Loucy (cell line): Measurements from ENCODE around the gene TCL1B.

Experiments used
- H2AFZ ChIP-seq: fragments of 200-600 bp; sonication (generic); 2 replicates; pipeline ENCODE4 v1.6.0; 2016; ENCODE audit warnings: antibody characterized with exemption, mild to moderate bottlenecking, low read length, moderate library complexity
- H3F3A ChIP-seq: fragments of 200-600 bp; 2 replicates; pipeline ENCODE4 v1.6.0; 2016; ENCODE audit warnings: antibody characterized with exemption, low read depth, mild to moderate bottlenecking
- H3K27me3 ChIP-seq: fragments of 200-600 bp; sonication (generic); 2 replicates; pipeline ENCODE4 v1.6.1; 2014; ENCODE audit warnings: low read length, mild to moderate bottlenecking; ENCODE audit not compliant: insufficient read depth, poor library complexity, severe bottlenecking
- H3K36me3 ChIP-seq: fragments of 200-600 bp; sonication (generic); 2 replicates; pipeline ENCODE4 v1.6.1; 2016; ENCODE audit warnings: low read length; ENCODE audit not compliant: insufficient read depth
- H3K4me1 ChIP-seq: fragments of 200-600 bp; sonication (generic); 2 replicates; pipeline ENCODE4 v1.5.1; 2014; ENCODE audit warnings: low read length, mild to moderate bottlenecking; ENCODE audit not compliant: insufficient read depth, poor library complexity, severe bottlenecking
- H3K4me2 ChIP-seq: fragments of 200-600 bp; sonication (generic); 2 replicates; pipeline ENCODE4 v1.6.0; 2014; ENCODE audit warnings: antibody characterized with exemption, low read length, low read depth, mild to moderate bottlenecking; ENCODE audit not compliant: poor library complexity, severe bottlenecking
- H3K4me3 ChIP-seq: fragments of 200-600 bp; sonication (generic); 2 replicates; pipeline ENCODE4 v1.5.1; 2014; ENCODE audit warnings: low read length, mild to moderate bottlenecking, mixed read lengths; ENCODE audit not compliant: poor library complexity, severe bottlenecking
- H3K79me2 ChIP-seq: fragments of 200-600 bp; sonication (generic); 2 replicates; pipeline ENCODE4 v1.6.1; 2014; ENCODE audit warnings: low read length; ENCODE audit not compliant: insufficient read depth
- H3K9ac ChIP-seq: fragments of 200-600 bp; sonication (generic); 2 replicates; pipeline ENCODE4 v1.6.0; 2014; ENCODE audit warnings: mild to moderate bottlenecking, low read depth, low read length, moderate library complexity; ENCODE audit not compliant: poor library complexity, severe bottlenecking
- H3K9me2 ChIP-seq: fragments of 200-600 bp; sonication (generic); replicated peaks from 2 replicates; pipeline ENCODE4 v1.6.1; 2016; ENCODE audit warnings: low read depth, low read length, mixed read lengths
- H3K9me3 ChIP-seq: fragments of 200-600 bp; sonication (generic); 2 replicates; pipeline ENCODE4 v1.6.1; 2014; ENCODE audit warnings: mild to moderate bottlenecking, antibody characterized with exemption, low read length, low read depth; ENCODE audit not compliant: insufficient read depth
- H4K20me1 ChIP-seq: fragments of 200-600 bp; sonication (generic); 2 replicates; pipeline ENCODE4 v1.6.0; 2014; ENCODE audit warnings: antibody characterized with exemption, low read length, mild to moderate bottlenecking; ENCODE audit not compliant: insufficient read depth, poor library complexity, severe bottlenecking
- CTCF ChIP-seq: fragments of 200-600 bp; sonication (generic); conservative IDR thresholded peaks from 2 replicates; pipeline ENCODE4 v1.5.1; 2014; ENCODE audit warnings: mild to moderate bottlenecking, antibody characterized with exemption, low read length
- EZH2phosphoT487 ChIP-seq: fragments of 200-600 bp; IDR thresholded peaks from 2 replicates; pipeline ENCODE4 v1.6.1; 2018; ENCODE audit warnings: antibody characterized with exemption, mild to moderate bottlenecking, moderate library complexity, borderline replicate concordance

Gene TCL1B

GRCh38 chr14:95741781-95742180 is 55.6 kb downstream of the TCL1B start:
- H3K4me2 ChIP-seq = peak overlapping the region; percentile 75
- H3K79me2 ChIP-seq = no peaks in the 10 kb centered on the region
- H3F3A ChIP-seq = peaks cover 26% of the 10 kb centered on the region
- TF ChIP-seq CTCF (no peak), EZH2phosphoT487 (no peak)
- H3K36me3 ChIP-seq = no peaks in the 10 kb centered on the region
- no peaks in the 10 kb centered on the region for H3K9me2 ChIP-seq
- H3K4me3 ChIP-seq = peak overlapping the region; percentile 50
- H3K4me1 ChIP-seq = peaks cover 62% of the 10 kb centered on the region
- H2AFZ ChIP-seq = no peak overlapping the region
- no peaks in the 10 kb centered on the region for H3K27me3 ChIP-seq
- H3K9ac ChIP-seq = peak overlapping the region; percentile 72
- no peaks in the 10 kb centered on the region for H4K20me1 ChIP-seq
- no peaks in the 10 kb centered on the region for H3K9me3 ChIP-seq
